ENCODE data around the gene SLC12A9.

SLC12A9 gene

GRCh38 chr7:100863406-100863950 lies 11.0 kb downstream of the SLC12A9 start:
- DNase-seq: no peak

DNA sequence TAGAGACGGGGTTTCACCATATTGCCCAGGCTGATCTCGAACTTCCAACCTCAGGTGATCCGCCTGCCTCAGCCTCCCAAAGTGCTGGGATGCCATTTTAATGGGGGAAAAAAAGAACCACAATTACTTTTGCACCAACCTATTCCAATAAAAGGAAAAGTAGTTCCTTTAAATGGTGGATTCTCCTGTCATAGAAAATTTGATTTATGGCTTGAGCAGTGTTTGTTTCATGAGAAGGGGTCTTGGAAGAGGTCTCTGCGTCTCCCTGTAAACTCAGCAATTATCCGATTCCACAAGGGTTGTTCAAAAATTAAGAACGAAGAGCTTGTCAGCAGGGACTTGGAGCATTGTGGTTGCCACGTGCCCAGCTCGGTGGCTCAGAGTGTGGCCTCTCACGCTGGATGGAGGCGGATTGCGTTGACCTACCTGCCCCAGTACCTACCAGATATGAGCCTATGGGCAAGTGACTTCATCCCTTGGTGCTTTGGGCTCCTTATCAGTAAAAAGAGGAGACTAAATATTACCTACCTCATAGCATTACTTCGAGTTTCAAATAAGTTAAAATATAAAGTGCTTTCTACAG lies 11.8 kb downstream of the SLC12A9 start:
- no peak for DNase-seq

DNA sequence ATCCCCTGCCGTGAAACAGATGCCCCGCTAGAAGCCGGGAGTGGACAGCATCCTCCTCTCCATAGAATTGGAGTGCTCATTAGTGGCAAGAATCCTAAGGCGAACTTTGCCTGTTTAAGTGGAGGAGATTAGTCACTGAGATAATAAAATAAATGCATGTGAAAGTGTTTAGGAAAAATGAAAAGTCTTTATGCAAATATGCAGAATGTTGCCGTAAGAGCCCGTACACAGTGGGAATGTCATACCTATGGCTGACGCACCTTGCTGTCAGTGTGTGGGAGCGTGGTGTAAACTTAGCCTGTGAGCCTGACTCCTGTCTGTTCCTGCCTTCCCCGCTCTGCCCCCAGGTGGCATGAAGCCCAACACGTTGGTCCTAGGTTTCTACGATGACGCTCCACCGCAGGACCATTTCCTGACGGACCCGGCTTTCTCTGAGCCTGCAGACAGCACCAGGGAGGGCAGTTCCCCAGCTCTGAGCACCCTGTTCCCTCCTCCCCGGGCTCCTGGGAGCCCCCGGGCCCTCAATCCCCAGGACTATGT lies 12.9 kb downstream of the SLC12A9 start:
- DNase-seq: no peak

- DNase-seq: peak in 1 of 2 donors; percentile 45
These were observed 13.6 kb downstream of the SLC12A9 start for GRCh38 chr7:100865938-100866728.

- no peak for DNase-seq
These were observed 14.2 kb downstream of the SLC12A9 start for GRCh38 chr7:100866729-100867039.

GRCh38 chr7:100867040-100867775 lies 14.7 kb downstream of the SLC12A9 start, which contains the start of gene TRIP6:
Gene TRIP6, plus strand, starts transcription at chr7:100867387. Its CDS starts 111 bp downstream, at chr7:100867498.
- DNase-seq: peak; percentile 76 to 80

- DNase-seq: no peak
These were observed 15.4 kb downstream of the SLC12A9 start for GRCh38 chr7:100867776-100868485.

DNA sequence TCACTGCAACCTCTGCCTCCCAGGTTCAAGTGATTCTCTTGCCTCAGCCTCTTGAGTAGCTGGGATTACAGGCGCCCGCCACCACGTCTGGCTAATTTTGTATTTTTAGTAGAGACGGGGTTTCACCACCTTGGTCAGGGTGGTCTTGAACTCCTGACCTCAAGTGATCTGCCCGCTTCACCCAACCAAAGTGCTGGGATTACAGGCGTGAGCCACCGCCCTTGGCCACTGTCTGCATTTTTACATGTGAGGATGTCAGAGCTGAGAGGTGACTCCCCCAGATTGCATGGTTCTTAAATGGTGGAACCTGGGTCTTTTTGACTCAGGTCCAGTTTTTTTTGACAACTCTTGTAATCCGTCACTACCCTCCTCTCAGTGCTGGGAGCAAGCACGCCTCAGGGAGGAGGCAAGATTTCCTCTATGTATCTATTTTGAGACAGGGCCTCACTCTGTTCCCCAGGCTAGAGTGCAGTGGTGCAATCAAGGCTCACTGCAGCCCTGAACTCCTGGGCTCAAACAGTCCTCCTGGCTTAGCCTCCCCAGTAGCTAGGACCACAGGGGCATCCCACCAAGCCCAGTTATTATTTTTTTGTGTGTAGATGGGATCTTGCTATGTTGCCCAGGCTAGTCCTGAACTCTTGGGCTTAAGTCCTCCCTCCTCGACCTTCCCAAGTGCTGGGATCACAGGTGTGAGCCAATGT lies 21.2 kb downstream of the SLC12A9 start:
- no peak for DNase-seq

- DNase-seq: no peak
These were observed 21.7 kb downstream of the SLC12A9 start for GRCh38 chr7:100874300-100874576.

GRCh38 chr7:100874577-100875355 lies 22.3 kb downstream of the SLC12A9 start, which contains the start of gene SRRT:
Gene SRRT, plus strand, starts transcription at chr7:100875103. Its CDS starts 488 bp downstream, at chr7:100875591.
- DNase-seq: peak; percentile 99

DNA sequence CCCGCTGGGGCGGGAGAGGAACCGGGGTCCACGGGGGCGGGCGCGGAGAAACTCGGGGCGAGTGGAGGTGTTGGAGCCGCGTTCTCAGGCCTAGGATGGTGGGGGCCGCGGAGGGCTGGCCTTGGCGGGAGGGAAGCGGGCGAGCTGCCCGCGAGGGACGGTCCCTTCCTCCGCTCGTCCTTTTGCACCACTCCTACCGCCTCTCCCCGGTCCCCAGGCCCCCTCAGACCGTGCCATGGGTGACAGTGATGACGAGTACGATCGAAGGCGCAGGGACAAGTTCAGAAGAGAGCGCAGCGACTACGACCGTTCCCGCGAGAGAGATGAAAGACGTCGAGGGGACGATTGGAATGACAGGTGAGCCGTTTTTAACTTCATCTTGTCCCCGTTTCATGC lies 22.8 kb downstream of the SLC12A9 start:
- DNase-seq: peak in 1 of 2 donors; percentile 51

- DNase-seq: no peak
These were observed 25.5 kb downstream of the SLC12A9 start for GRCh38 chr7:100878013-100878412.

DNA sequence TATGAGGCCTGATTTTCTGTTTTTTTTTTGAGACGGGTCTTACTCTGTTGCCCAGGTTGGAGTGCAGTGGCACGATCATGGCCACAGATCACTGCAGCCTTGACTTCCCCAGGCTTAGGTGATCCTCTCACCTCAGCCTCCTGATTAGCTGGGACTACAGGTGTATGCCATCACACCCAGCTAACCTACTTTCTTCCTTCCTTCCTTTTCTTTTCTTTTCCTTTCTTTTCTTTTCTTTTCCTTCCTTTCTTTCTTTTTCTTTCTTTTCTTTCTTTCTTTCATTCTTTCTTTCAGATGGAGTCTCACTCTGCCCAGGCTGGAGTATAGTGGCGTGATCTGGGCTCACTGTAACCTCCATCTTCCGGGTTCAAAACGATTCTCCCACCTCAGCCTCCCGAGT lies 26.2 kb downstream of the SLC12A9 start:
- no peak for DNase-seq

DNA sequence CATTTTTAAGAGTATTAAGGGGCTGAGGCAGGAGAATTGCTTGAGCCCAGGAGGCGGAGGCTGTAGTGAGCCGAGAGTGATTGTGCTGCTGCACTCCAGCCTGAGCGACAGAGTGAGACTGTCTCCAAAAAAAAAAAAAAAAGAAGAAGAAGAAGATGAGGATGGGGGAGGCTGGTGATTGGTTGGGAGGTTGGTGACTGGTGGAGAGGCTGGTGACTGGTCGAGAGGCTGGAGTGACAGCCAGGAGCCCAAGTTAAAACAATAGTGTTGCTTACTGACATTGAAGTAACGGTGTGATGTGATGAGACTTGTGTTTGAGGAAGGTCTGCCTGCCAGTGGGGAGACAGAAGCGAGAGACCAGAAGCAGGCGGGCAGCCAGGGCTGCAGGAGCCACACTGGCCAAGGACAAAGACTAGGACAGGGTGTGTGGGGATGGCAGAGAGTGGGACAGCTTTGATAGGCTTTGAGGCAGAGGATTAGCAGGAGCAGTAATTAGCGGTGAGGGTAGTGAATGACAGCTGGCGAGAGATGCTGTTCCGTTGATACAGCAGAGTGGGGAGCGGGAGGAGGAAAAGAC lies 27.3 kb downstream of the SLC12A9 start:
- no peak for DNase-seq

DNA sequence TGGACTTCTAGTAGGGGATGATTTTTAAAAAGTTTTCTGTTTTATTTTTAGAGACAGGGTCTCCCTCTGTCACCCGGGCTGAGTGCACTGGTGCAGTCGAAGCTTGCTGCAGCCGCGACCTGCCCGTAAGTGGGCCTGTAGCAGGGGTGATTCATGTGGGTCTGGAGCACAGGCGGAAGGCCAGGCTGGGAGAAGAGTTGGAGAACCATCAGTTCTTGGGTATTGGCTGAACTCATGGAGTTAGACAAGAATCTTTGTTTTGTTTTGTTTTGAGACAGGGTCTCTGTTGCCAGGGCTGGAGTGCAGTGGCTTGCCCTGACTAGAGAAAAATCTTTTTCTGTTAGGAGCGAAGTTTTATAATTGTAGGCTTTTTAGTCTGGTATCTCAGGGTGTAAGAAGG lies 28.1 kb downstream of the SLC12A9 start:
- no peak for DNase-seq

- no peak for DNase-seq
These were observed 28.6 kb downstream of the SLC12A9 start for GRCh38 chr7:100881136-100881535.

DNA sequence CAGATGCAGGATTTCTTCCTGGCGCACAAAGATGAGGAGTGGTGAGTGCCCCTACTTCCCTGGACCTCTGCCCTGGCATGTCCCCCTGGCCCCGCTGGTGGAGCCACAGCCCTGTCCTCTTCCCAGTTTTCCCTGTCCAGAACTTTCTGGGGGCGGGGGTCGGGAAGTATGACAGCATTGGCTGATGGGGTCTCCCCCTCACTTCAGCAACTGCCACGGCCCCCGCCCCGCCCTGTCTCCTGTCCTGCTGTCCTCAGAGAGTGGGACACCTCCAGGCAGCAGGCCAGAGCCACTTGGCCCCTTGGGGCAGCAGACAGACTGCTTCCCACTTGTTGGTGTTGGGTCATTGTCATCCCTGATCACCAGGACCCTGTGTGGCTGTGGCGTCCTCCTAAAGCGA lies 29.7 kb downstream of the SLC12A9 start:
- no peak for DNase-seq

DNA sequence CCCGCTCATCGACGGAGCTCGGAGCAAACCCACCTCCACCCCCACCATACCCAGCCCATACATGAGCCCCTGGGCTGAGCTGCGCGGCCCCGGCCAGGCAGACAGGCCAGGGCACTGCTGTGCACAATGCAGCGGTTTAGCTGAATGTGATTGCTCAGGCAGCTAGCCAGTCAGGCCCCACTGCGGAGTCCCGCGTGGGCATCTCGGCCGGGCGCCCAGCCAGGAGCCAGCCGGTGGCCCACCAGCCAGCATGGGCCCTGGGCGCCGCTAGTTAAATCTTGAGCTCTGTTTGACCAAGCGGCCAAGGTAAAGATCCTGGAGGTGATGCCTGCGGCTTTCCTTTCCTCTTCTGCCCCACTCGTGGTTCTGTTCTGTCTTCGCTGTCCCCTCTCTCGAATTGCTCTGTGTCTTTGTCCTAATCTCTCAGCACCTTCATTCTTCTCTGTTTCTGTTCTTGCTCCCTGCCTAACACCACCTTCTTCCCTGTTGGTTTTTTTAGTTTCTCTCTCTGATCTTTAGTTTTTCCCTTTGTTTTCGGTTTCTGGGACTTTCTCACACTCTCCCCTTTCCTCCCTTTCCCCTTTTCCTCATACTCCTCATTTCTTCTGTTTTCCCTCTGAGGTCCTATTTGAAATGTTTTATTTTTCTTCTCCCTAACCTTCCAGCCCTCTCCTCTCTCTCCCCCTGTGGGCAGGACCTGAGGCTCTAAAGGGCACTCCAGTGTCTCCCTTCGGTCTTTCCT lies 30.4 kb downstream of the SLC12A9 start:
- no peak for DNase-seq

- DNase-seq: no peak
These were observed 32.4 kb downstream of the SLC12A9 start for GRCh38 chr7:100884736-100885439.
